NK-92 (cell line): ENCODE data around the gene SEPTIN10.

ENCODE experiments used
- DNase-seq: peaks from one replicate; lab custom pipeline; 2025; ENCODE audit not compliant: unreplicated experiment; lab: John Stamatoyannopoulos, UW

Gene SEPTIN10

DNA sequence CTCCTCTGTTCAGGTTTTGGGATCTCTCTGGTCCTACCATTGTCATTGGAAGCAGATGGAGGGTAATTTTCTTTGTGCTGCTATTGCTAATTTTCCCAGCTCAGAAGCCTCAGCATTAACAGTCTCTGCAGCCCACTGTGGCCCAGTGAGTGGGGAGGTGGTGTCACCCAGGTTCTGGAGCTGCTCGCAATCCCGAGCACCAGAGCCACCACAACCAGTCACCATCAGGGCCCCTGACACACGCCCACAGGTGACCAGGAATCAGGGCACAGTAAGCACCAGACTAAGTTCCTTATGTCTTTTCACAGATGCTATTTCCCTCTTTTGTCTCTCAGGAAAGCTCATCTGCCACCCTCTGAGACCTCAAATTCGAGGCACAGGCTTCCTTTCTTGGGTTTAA lies 87.9 kb downstream of the SEPTIN10 start:
- no peak for DNase-seq

DNA sequence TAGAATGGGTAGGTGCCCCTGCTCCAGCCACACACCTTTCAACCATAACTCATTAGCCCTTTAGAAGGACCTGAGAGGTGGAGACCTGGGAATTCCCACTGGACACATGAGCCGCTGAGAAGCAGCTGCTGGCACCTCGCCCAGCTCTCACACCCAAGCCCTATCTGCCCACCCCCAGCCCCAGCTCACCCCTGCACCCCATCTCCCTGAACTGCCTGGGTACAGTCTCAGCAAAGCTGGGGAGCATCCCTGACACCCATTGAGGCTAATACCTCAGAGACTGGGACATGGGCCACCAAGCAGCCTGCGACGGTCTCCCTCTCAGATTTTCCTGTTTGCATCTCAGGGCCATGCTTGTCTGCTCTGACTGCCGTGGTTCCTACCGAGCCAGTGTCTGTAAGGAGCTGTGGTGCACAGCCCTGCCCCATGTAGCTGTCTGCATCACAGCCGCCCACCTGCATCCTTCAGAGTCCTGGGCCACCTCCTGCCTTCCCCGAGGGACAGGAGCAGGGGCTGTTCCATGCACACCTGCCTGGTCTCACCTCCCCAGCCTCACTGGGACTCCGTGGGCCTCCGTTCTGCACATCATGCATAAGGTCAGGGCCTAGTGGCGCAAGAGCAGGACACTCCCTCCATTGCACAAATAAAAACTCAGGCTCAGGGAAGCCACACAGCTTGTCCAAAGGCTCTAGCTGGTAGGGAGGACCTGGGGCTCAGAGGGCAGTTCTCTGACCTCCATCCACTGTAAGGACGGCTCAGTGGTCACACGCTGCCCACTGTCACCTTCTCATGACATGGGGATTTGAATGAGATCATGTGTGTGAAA lies 90.0 kb downstream of the SEPTIN10 start:
- DNase-seq, result no peak

- DNase-seq, result no peak
Observed at GRCh38 chr2:109523121-109523520, 90.6 kb downstream of the SEPTIN10 start.

DNA sequence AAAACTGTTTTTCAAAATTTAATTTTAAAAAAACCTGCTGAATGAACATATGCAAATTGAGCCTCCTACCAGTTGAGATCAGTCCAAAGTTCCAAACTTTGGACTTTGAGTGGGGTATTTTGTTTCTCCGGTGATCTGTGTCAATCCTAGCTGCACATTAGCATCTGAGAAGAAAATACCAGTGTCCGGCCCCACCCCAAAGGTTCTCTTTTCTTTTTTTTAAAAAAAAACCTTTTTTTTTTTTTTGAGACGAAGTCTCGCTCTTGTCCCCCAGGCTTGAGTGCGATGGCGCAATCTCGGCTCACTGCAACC lies 91.7 kb downstream of the SEPTIN10 start:
- no peak for DNase-seq

DNA sequence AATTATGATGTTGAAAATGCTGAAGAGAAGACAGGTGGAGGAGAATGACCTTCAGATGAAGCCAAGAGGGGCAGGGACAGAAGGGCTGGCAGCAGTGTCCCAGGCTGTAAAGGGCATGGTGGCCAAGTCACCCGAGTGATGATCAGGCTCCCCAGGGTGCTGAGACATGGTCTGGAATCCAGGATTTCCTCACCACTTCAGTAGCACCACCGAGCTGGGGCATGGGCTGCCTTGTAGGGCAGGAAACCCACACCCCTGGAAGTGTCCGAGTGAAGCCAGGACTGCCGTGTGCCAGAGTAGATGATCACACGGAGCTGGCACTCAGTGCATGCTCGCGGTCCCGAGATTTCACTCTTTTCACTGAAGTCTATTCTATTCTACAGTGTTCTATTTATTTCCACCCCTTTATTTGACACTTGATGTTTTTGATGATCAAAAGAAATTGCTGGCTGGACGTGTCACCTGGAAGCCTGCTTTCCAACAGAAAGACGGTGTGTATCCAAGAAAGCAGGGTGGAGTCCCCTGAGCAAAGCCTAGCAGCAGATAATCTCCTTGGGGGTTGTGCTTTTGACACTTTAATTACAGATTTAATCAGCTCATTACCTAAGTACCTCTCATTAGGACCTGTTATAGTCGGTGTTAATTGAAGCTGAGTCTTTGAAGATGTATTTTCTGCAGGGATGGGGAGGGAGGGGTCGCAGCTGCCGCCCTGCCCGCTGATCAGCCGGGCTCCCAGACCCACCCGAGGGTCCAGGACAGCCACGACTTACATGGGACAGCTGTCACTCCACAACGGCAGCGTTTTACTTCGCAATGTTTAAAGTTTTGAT lies 92.3 kb downstream of the SEPTIN10 start:
- DNase-seq, result no peak

DNA sequence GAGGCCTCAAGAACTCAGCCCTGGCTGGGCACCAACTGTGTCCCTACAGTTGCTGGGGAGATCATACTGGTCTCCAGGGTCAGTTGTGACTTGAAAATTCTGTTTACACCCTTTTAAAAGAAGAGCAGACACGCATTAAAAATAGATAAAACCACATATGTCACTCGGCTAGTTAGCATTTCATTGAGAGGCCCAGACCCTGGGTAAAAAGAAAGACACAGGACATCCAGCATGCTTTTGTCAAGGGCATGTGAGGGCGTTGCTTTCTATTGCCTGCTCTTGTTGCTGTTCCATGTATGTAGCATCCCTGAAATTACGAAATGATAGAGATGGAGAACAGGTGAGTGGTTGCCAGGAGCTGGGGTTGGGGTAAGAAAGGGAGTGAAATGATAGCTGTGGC lies 94.3 kb downstream of the SEPTIN10 start:
- no peak for DNase-seq

DNA sequence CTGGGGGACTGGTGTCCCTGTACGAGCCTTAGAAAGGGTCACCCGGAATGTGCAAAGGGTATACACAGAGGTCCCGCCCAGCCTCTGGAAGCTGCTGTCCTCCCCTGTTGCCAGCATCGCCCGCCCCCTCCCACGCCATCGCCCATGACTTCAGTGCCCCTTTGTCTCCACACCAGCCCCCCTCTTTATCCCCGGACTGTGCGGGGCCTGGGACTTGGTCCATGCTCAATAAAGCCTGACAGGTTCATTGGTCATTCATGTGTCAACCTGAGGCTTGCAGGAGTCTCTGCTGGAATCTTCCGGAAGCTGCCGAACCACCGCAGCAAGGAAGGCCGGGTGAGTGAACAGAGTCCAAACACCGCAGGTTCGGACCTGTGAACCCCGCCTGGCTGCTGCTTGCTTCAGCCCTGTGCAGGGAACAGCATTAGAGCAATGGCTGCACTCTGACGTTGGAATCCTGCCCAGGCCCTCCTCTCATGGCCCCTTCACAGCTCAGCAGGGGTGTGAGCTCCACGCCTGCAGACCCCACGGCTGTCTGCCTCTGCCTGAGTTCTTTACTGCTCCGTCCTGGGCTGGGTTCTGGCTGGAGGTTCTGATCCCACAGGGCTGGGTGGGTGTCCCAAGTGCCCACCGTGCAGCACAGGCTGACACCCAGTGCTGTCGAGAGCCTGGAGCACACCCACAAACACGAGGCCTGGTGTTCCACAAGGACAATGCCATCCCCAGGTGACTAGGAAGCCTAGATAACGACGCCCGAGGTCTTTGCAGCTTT lies 96.5 kb downstream of the SEPTIN10 start:
- DNase-seq, result no peak

GRCh38 chr2:109516445-109517117 lies 97.2 kb downstream of the SEPTIN10 start:
- no peak for DNase-seq

GRCh38 chr2:109514857-109515256 lies 98.9 kb downstream of the SEPTIN10 start:
- no peak for DNase-seq

DNA sequence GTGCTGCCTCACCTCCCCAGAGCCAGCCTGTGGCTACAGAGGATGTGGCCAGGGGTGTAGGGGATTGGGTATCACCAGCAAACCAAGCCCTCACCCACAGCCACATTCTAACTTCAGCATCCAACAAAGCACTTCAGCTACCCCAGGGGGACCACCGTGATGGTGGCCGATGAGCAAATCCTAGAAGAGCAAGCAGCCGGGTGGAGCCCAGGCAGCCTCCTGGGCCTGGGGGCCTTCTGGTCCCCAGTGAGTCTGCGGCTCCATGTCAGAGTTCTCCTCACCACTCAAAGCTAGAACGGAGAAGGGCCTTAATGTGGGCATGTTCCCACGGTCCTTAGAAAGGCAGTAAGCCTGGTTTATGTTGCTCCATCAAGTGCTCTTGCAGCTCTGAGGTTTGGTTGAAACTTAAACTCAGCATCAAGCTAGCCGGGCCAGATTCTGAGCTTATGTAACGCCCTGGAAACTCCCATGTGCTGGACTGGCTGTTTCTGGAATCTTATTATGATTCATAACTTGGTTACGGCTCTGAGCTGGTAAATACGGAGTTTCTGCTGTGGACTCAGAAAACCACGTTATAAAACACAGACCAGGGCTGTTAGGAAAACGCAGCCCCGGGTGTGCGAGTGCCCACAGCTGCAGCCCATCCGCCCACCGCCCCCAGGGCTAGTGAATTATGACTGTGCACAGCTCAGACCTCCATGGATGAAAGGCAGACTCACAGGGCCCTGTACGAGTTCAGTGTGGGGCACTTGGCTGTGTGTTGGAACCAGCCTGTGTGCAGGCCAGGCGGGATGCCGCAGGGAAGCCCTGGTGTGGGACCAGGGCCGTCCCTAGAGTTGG lies 99.8 kb downstream of the SEPTIN10 start:
- DNase-seq, result no peak

DNA sequence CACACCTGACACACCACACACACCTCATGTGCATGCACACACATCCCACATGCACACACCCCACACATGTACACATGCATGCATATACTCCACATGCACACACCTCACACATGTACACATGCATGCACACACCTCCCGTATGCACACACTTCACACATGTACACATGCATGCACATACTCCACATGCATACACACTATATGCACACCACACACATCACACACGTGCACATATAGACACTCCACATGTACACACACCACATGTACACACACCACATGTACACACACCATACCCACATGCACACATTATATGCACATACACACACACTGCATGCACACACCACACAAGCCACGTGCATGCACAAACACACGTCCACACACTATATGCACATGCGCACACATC lies 100.5 kb downstream of the SEPTIN10 start:
- DNase-seq, result no peak

DNA sequence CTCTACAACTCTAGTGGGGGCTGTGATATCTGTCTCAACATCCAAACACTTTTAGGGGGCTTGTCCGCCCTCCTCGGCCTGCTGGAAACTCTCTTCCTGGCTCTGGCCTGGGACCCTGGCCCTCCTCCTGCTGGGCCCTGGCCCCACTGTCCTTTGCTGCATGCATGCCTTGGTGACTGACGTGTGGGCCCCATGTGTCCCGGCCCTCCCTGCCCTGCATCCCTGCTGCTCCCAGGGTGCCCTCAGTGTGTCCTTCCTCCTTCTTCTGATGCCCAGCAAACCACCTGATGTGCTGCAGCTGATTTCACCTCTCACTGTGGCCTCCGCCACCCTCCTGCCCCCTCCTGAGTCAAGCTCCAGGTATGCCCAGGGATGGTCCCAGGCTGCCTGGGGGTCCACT lies 101.7 kb downstream of the SEPTIN10 start:
- DNase-seq, result no peak

DNA sequence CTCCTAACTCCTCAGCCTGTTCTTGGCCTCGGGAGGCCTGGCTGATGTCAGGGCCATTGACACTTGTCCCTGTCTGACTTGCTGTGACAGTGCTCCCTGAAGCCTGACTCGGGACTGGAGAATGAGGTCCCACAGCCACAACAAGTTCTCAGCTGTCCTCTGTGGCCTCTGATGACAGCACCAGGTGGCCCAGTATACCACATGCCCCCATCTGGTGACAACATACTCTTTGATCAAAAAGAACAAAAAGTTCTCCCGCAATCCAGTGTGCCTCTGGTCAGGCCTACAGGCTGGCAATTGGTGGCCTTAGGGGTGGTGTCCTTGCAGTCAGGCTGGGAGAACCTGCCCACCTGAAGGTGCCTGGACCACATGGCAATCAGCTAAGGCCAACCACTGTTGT lies 102.6 kb downstream of the SEPTIN10 start:
- no peak for DNase-seq

GRCh38 chr2:109510136-109511028 lies 103.4 kb downstream of the SEPTIN10 start:
- DNase-seq, result no peak

- DNase-seq, result no peak
Observed at GRCh38 chr2:109508556-109508955, 105.2 kb downstream of the SEPTIN10 start.

DNA sequence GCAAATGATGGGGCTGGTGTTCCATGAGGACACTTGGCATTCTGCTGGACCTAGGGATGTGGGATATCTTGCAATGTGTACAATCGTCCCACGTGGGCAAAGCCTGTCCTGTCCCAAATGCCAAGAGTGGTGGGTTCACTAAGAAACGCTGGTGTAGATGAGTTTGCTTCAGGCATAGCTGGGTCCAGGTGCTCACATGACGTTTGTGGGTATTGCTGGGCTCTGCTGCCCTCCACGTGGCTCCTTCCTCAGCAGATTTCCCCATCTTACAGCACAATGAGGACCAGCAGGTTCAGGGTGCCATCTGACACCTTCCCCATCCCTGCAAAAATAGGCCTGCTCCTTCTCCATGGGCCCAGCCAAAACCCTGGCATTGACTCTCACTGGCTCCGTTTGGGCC lies 105.9 kb downstream of the SEPTIN10 start:
- DNase-seq, result no peak

- no peak for DNase-seq
Observed at GRCh38 chr2:109507217-109507616, 106.5 kb downstream of the SEPTIN10 start.

GRCh38 chr2:109503191-109503590 lies 110.6 kb downstream of the SEPTIN10 start:
- DNase-seq, result no peak

GRCh38 chr2:109501461-109501860 lies 112.3 kb downstream of the SEPTIN10 start:
- DNase-seq, result no peak
